HG03280 (cell line): ENCODE data around the gene KIF26A.
"Not testable (repeated sequence)": the region's sequence is repeated elsewhere in the genome, so short reads cannot be mapped to it uniquely, and the experiment has no call there.

Experiments
- ATAC-seq: cut with Tn5 transposase; IDR thresholded peaks from one replicate; pipeline ENCODE4 v1.9.1; 2021; ENCODE audit warnings: mild to moderate bottlenecking, moderate library complexity; ENCODE audit not compliant: unreplicated experiment

Gene KIF26A

DNA sequence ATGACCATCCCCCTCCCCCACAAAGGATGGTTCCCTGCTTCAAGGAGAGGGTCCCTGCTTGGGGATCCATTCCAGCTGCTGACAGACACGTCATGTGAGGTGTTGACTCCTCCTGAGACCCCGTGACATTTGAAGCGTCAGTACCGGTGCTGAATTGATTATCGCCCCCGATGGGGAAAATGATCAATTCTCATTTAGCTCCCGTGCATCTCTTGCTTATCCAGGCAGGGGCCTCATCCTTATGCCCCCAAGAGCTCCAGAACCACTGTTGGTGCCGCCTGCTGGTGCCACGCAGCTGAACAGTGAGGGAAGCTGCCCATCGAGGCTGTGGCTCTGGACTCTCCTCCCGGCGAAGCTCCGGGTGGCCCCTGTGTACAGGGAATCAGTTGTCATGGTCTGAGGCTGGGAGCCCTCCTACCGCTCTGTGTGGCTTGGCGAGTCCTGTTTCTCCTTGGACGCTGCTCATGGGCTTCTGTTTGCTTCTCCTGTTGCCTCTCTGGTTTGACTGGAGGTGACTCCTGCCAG, 4.6 kb downstream of the KIF26A start:
- no peak for ATAC-seq

DNA sequence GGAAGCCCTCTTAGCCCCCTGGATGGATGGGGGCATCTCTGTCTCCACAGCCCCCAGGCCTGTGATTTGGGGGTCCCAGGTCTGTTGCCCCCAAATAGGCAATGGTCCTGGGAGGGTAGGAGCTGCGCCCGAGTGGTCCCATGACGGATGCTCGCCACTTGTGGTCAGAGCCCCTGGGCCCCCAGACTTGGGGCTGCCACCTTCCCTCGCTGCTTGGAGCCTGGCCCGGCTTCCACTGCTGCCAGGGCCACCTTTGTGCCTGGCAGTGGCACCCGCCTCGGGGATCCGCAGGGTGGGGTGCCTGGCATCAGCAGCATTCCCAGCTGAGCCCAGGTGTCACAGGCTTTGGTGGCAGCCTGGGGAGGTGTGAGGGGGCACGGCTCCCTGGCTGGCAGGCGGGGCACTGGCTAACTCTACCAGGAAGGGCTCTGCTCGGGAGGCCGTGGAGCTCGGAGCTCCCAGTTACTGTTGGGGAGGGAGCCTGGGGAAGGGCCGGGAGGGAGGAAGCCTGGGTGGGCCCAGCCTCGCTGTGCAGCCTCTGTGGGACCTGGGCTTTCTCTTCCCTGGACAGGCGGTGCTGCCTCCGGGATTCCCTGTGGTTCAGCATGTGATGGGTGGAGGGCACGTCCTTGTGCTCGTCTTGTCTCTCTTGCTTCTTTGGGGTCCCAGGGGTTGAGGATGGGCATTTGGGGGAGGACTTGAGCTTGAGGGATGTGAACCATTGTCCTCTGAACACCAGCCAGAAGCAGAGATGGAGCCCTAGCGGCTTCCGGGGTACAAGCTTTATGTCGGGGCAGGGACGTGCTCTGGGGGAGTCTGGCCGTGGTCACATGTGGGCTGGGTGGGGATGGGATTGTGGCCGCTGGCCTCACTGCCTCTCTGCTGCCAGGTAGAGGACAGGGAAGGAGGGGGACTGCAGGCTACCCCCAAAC, 5.4 kb downstream of the KIF26A start:
- ATAC-seq, result no peak

DNA sequence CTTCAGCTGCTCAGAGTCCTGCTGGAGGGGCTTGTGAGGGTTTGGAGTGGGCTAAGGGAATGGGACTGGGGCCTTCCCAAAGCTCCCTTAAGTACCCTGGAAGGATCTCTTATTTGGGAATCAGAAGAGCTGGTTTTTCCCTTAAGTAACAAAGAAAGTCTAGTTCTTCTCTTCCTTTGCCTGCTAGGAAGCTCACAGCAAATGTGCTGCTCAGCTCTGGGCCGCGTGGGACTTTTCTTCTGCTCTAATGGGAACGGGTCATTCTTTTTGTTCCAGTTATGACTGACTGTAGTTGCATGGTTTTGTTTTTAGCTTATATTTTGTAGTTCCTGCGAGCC, 6.0 kb downstream of the KIF26A start:
- ATAC-seq, result no peak

DNA sequence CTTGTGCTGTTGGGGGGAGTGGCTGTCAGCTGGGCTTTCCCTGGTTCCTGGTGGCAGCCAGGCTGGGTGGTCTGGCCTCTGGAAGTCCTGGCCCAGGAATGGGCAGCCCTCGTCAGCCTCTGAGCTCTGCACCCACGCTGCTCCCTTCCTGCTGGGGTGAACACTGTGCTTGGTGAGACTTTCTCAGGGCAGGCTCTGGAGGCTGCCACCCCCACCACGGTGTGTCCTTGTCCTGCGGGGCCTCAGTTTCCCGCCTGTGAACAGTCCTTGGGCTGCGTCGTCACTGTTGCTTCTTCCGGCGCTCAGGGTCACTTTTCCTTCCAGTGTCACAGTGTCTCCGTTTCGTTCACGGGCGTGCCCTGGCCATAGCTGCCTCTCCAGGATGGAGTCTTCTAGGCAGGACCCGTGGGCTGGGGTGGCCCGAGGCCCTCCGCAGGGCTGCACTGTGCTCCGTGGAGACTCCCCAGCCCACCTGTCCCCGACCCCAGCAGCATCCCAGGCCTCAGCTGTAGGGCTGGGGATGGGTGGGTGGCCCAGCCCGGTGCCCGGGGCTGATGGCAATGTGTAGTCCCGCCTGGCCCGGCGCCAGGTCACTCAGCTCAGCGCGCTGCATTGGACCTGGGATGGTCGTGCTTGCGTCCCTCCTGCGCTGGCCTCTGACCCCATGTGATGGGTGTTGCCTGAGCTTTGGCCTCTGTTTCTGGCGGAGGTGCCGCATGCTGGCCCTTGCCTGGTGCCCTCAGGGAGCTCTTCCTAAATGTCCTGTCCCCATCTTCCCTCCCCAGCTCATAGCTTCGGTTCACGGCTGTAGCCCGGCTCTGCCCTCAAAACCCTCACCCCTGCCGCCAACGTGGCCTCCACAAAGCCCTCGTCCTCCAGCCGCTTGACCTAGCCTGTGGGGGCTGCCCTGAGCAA, 6.8 kb downstream of the KIF26A start:
- no peak for ATAC-seq

DNA sequence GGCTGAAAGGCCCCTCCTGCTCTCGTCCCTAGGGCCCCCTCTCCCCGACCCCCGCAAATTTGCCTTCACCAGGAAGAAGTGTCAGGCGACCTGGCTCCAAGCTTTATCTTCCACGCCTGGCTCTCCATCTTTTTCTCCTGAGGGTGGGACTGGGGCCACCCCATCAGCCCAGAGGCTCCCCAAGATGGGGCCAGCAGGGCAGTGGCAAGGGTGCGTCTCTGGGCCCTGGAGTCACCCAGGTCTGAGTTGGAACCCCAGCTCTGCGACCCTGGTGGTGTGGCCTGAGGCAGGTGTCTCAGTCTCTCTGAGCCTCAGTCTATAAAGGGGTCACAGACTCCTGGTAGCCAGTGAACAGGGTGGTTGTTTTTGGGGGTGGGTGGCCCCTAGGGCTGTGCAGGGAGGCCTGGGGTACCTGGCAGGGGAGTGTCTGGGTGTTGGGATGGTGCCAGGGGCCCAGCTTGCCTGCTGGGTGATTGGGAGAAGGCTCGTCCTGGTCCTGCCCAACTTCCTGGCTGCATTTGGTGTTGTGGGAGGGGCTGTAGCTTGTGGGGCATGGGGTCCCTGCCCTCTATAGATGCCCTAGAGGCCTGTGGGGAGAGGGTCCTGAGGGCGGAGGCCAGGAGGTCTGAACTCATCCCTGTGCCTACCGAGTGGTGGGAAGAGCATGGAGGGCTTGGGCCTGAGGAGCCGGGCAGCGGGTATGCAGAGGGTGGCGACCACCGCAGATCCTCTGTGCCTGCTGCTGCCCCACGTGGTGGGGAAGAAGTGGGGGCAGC, 7.6 kb downstream of the KIF26A start:
- no peak for ATAC-seq

DNA sequence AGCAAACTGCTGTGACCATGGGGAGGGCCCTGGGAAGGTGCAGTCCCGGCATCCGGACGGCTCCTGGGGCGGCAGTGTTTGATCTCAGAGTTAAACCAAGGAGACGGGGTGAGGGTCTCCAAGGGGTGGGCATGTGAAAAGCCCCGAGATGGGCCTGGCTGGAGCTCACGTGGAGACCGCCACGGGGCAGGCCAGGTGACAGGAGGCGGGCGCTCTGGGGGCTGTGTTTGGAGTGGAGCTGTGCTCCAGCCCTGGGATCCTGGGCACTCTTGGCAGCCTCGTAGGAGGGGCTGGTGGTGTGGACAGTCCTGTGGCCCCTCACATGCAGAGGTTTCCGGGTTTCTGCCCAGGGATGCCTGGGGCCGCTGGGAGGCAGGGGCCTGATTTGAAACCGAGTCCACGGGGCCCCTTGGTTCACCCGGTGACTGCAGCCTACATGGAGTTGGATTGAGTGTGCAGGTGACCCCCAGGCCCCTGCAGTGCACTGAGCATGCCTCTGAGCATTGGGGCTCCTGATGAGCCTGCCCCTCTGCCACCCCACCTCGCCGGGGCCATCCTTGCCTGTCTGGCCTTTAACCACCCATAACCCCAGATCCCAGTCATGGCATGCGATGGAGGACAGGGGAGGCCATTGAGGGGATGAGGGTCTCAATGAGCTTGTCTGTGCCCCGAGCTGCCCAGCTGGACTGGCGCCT, 8.4 kb downstream of the KIF26A start:
- ATAC-seq, result no peak

DNA sequence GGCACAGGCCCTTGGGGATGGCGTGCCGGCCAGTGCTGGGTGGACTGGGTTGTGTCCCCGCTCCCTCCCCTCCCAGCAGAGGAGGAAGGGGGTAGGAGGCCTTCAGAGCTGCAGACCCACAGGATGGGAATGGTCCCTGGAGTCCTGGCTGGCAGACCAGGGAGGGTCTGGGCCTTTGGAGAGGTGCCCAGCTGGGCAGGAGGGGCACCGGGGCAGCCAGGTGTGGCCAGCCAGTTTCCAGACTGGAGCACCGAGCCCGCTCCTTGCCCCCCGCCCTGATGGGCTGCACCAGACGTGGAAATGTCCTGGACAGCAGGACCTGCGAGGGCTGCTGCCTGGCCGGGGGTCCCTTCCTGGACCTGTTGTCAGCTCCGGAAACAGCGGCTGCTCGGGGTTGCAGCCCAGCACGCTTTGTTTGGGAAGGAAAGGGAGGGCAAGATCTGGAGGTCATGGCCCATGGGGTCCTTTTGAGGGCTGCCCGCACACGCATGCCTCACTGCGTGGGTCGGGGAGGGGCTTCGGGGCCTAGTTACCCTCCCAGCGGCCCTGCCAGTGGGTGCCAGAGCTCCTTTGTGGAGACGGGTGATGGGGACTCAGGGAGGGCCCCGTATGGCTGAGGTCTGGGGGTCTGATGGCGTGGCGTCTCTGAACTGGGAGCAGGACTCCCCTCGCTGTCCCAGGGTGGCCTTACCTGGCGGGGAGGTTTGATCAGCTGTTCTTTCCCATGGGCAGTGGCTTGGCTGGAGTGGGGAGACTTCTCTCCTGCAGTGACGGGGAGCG, 9.1 kb downstream of the KIF26A start:
- ATAC-seq, result no peak

DNA sequence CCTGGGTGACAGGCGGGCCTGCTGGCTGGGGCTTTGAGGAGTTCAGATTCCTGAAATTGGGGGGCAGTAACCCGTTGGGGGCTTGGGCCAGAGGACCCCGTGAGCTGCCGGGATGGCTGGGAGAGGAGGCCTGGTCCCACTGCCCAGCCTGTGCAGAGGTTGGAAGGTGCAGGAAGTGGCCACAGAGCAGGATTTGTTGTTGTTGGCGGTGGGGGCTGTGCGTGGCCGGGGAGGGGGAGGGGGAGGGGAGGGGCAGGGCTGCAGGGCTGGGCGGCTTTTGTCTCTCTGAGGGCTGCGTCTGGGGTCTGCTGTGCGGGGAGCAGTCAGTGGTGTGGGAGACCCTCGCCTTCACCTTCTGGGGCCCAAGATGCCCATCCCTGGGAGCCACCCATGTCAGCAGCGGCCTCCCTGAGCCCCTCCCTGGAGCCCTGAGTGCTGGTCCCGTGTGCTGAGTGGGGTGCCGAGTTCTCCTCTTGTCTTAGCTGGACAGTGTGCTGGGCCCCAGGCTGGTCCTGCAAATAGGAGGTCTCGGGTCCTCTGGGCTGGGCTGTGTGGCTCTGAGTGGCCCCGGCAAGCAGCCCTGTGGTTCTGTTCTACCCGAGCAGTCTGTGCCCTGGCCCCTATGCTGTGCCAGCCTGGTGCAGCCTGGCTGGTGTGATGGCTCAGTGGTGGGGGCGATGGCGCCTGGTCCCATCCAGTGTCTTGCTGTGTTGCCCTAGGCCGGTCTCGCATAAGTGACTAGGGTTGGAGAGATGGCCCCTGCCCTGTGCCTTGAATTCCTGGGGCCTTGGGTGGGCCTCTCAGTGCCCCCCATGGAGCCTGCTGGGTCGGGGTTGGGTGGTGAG, 10.3 kb downstream of the KIF26A start:
- ATAC-seq, result no peak

DNA sequence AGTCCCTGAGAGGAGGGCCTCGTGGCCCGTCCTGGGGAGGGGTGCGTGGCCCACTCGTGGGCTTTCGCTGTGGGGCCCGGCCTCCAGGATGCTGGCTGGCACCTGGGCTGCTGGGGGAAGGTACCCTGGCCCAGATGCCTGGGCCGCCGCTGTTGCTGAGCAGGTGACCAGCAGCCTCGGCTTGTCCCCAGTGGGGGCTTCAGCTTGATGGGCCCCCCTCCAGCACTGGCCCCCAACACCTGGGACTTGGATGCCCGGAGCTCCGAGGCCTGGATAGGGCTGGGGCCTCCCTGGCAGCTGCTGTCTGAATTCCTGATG, 10.8 kb downstream of the KIF26A start:
- no peak for ATAC-seq

DNA sequence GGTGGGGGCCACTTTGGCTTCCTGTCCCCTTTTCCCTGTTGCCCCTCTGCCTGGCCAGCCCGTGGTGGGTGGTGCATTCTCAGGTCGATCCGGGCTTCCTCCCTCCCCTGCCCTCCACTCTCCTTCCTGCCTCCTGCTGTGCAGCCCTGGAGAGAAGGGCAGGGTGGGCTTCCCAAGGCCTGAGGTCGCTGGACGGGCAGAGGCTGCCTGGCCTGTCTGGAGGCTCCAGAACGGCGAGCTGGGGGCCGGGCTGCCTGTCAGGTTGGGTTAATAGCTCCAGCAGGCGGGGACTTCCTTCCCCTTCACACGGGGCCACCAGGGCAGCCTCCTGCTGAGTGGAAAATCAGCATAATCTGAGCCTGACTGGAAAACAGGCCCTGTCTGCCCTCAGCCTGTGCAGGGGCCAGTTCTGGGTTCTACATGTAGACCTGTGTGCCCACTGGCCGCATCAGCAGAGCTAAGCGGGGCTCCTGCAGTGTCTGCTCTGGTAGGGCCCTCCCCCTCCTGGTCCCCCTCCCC, 11.3 kb downstream of the KIF26A start:
- ATAC-seq, result no peak

DNA sequence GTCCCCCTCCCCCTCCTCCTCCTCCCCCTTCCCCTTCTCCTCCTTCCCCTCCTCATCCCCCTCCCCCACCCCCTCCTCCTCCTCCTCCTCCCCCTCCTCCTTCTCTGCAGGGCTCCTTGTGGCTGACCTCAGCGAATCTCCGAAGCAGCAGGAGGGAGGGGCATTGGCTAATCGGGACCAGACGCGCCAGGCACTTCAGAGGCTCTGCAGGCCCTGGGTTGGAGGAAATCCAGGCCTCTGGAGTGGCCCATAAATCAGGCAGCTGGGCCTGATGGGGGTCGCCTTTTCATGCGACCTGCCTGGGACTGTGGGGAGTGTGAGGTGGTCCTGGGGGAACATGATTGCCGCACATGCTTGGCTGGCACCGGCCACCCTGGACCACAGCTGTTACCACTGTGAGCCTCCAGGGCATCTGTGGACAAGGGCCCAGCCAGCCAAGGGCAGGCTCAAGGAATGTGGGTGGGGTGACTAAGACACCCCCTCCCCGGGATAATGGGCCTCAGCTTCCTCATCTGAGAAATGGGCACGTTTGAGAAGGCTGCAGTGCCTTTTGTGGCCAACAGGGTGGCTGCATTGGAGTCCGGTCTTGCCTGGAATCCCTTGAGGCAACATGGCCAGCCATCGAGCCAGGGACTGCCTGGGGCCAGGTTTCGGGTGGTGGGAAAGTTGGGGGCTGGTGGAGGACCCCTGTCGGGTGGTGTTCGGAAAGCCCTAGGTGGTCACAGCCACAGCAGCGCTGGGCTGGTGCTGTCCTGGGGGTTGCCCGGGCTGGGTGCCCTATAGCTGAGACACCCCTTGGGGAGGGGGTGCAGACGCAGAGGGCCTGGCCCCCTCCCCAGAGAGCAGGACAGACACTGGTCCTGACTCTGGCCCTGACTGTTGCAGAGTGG, 12.0 kb downstream of the KIF26A start:
- ATAC-seq, result no peak

DNA sequence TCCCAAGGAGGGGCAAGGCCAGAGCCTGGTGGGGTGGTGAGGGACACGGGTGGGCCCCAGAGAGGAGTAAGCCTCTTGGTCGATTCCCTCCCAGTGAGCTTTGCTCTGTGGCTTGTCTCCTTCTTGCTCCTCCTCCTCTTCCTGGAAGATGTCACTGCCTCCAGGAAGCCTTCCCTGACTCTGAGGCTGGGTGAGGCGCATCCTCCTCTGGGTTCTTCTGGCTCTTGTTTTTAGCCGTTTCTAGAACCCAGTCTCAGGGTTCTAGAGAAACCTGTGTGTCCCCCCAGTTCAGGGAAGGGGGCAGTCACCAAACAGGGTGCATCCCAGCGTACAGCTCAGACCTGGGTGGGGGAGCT, 12.6 kb downstream of the KIF26A start:
- ATAC-seq, result no peak

DNA sequence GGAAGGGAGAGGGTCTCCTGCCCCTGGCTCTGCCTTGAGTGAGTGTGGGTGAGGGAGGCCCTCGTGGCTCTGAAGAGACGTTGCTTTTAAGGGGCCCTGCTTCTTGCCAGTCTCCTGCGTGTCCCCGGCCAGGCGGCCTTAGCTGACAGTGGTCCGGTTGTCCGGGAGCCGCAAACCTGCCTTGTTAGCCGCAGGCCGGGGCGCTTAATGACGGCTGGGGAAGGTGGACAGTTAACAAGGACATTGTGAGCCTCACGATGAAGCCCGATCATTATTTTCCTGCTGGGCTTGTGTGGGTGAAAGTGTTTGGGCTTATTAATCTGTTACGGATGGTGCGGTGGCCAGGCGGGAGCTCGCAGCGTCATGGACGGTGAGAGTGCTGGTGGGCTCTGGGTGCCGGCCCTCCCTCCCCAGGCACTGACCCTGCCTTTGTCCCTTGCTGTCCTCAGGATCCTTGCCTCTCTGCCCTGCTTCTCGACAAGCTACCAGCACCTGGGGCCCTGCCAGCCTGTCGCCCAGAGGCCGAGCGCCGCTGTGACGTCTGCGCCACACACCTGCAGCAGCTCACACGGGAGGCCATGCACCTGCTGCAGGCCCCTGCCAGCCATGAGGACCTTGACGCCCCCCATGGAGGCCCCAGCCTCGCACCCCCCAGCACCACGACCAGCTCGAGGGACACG, 13.3 kb downstream of the KIF26A start:
- ATAC-seq, result no peak

DNA sequence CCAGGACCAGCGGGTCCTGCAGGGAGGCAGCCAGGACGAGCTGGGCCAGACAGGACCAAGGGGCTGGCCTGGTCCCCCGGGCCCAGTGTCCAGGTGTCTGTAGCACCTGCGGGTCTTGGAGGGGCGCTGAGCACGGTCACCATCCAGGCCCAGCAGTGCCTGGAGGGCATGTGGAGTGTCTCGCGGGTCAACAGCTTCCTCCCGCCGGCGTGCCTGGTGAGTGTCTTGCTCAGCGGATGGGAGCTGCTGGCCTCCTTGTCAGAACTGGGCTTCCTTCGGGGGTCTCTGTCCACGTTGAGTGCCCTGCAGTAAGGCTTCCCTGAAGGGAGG, 13.8 kb downstream of the KIF26A start:
- no peak for ATAC-seq

DNA sequence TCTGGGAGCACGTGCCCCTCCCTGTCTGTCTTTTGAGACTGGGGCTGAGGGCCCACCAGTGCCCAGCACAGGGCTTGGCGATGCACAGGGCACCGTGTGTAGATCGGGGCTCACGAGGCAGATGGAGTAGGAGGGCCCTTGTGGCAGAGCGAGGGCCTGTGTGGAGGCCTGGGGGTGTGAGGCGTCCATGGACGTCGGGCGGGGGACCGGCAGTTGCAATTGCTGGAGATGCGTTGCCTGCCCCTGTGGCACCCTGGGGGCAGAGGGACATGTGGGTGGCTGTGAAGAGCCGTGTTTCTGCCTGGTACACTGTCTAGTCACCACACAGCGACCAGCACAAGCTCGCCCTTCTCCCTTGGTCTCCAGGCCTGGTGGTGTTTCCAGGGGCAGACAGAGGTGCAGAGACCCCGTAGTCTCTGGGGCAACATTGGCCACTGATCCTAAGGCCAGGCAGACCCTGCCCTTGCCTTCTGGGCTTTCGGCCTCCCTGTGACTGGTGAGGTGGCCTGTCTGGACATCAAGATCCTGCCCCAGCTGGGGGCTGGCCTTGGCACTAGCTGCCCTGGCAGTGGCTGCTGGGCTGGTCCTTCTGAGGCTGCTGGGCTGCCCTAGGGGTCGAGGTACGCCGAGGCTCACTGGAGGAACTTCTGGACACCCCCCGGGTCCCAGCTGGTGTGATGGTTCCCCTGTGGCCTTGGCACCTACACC, 14.5 kb downstream of the KIF26A start:
- ATAC-seq, result no peak

DNA sequence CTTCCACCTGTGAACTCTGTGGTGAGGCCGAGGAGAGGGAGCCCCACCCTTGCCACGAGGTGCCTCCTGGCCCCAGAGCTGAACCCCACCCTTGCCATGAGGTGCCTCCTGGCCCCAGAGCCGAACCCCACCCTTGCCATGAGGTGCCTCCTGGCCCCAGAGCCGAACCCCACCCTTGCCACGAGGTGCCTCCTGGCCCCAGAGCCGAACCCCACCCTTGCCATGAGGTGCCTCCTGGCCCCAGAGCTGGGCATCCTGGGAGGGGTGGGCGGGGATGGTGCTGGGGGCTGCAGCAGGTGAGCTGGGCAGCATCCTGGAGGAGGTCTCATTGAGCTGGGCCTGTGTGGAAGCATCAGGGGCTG, 15.0 kb downstream of the KIF26A start:
- not testable (repeated sequence) for ATAC-seq

DNA sequence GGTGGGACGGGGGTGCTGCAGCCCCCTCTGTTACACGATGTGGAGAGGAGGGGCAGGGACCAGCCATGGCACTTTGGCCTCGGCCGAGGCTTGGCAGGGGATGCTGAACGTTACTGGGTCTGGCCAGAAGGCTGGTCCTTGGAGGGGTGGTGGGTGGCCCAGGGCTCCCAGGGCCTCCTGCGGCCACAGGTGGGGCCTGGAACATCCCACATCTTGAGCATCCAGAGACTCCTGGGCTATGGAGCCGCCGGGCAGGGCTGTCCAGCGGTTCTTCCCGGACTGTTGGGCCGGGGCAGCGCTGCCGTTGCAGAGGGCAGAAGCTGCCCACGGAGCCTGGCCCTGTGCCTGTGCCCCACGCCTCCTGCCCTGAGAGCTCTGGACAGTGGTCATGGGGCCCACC, 15.9 kb downstream of the KIF26A start:
- no peak for ATAC-seq
